Measurements from ENCODE around the gene PAQR4. TPM values are rescaled to one million over a fixed set of nuclear protein-coding genes. Genes with fewer than 3 reads are reported as not detected.
A peak's percentile ranks its signal among the peaks of the same experiment; 100 is the strongest.

PAQR4 gene
- 8.2 to 15.9 TPM (median 9.5 TPM) in 3 replicates for total RNA-seq
- long read RNA-seq, transcript PAQR4-202 (3 exons, 2,793 nt) = major isoform, 28 of 43 reads
- long read RNA-seq, partial matches to known transcripts = 0 of 43 reads
- long read RNA-seq, other reads (novel, unspliced or antisense) = 10 of 43 reads

GRCh38 chr16:2968738-2969544 is at the start of gene PAQR4:
Gene PAQR4 (plus strand): TSS chr16:2969348. CDS start chr16:2969675, 327 bp downstream.
- no peak for TF ChIP-seq CTCF (IDR thresholded peaks at IDR 0.05)
- Mint-ChIP-seq H3K36me3 (ENCODE audit: low read depth) (no peaks in the 10 kb centered on the region), H3K27ac (ENCODE audit: unreplicated experiment) (no peak within 1 kb of the TSS), H3K4me3 (ENCODE audit: unreplicated experiment) (peak within 1 kb of the TSS; percentile 66), H3K9me3 (ENCODE audit: low read depth) (no peaks in the 10 kb centered on the region), H3K27me3 (ENCODE audit: low read depth) (peaks cover 3% of the 10 kb centered on the region), H3K4me1 (ENCODE audit: low read depth) (peaks cover 16% of the 10 kb centered on the region)
- DNase-seq (ENCODE audit: low spot score) = no peak

GRCh38 chr16:2919511-2920255 is 49.5 kb upstream of the PAQR4 start:
- TF ChIP-seq CTCF (IDR thresholded peaks at IDR 0.05) = peak; percentile 96
- Mint-ChIP-seq H3K4me1 (ENCODE audit: low read depth) (peaks cover 17% of the 10 kb centered on the region), H3K27ac (ENCODE audit: unreplicated experiment) (peak overlapping the region; percentile 83), H3K9me3 (ENCODE audit: low read depth) (no peaks in the 10 kb centered on the region), H3K27me3 (ENCODE audit: low read depth) (no peaks in the 10 kb centered on the region), H3K4me3 (ENCODE audit: unreplicated experiment) (no peak overlapping the region), H3K36me3 (ENCODE audit: low read depth) (peaks cover 14% of the 10 kb centered on the region)
- DNase-seq (ENCODE audit: low spot score) = no peak

- no peak for DNase-seq (ENCODE audit: low spot score)
- H3K27ac Mint-ChIP-seq (ENCODE audit: unreplicated experiment) = no peak overlapping the region
- H3K4me1 Mint-ChIP-seq (ENCODE audit: low read depth) = peaks cover 10% of the 10 kb centered on the region
- no peaks in the 10 kb centered on the region for H3K9me3 Mint-ChIP-seq (ENCODE audit: low read depth)
- TF ChIP-seq CTCF (IDR thresholded peaks at IDR 0.05) = no peak
- no peaks in the 10 kb centered on the region for H3K27me3 Mint-ChIP-seq (ENCODE audit: low read depth)
- H3K4me3 Mint-ChIP-seq (ENCODE audit: unreplicated experiment) = no peak overlapping the region
- H3K36me3 Mint-ChIP-seq (ENCODE audit: low read depth) = peaks cover 14% of the 10 kb centered on the region
Measured at GRCh38 chr16:2923481-2923880, 45.7 kb upstream of the PAQR4 start.

- H3K27me3 Mint-ChIP-seq (ENCODE audit: low read depth) = no peaks in the 10 kb centered on the region
- peaks cover 10% of the 10 kb centered on the region for H3K36me3 Mint-ChIP-seq (ENCODE audit: low read depth)
- peaks cover 4% of the 10 kb centered on the region for H3K4me1 Mint-ChIP-seq (ENCODE audit: low read depth)
- no peak for TF ChIP-seq CTCF (IDR thresholded peaks at IDR 0.05)
- H3K9me3 Mint-ChIP-seq (ENCODE audit: low read depth) = no peaks in the 10 kb centered on the region
- H3K4me3 Mint-ChIP-seq (ENCODE audit: unreplicated experiment) = no peak overlapping the region
- no peak for DNase-seq (ENCODE audit: low spot score)
- H3K27ac Mint-ChIP-seq (ENCODE audit: unreplicated experiment) = no peak overlapping the region
Measured at GRCh38 chr16:2924901-2925755, 44.0 kb upstream of the PAQR4 start.

Data from chondrocyte (in vitro differentiated cells).